GM18951 (cell line): ENCODE measurements around the gene NCF2.

ENCODE experiments used
- POLR2A ChIP-seq: IDR thresholded peaks from 4 replicates; pipeline ENCODE4 v1.6.1; 2011; ENCODE audit warnings: mild to moderate bottlenecking; ENCODE audit not compliant: insufficient read length, insufficient read depth; ENCODE audit errors: extremely low read depth
- in situ Hi-C: fragments of 300-500 bp; cut with MboI; formaldehyde crosslinking; loops from one replicate; pipeline ENCODE4 v1.12.0; 2022; ENCODE audit warnings: low sequenced_read_pairs, mixed read lengths, inconsistent platforms; ENCODE audit not compliant: unreplicated experiment

The NCF2 gene

DNA sequence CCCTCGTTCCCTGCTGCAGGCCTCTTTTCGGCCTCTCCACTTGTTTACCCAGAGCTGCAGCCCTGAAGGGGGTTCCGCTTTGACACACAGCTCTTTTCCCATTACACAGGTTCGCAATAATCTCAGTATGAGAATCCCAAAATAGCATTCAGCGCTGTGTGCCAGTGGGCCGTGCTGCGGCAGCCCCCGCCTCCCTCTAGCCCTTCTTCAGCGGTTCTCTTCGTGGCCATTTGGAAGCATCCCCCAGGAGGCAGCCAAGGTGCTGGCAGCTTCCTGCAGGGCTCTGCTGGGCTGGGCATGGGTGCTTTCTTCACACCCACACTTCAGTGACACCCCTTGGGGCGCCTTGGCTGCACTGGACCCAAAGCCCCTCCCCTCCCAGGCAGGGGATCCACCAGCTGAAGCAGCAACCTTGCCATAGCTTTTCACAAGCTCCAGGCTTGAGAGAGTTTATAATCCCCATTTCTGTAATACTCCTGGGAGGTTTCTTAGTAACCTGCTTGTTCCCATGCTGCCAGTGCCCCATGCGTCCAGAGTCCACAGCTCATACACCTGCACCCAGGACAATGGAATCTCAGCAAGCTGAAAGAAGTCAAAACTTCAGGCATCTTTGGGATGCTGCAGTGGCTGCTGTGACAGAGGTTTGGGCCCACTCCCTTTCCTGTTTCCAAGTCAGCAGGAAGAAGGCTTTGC, 8.1 kb downstream of the NCF2 start:
- in situ Hi-C loops, result no loop called here

GRCh38 chr1:183580281-183580682, 10.0 kb downstream of the NCF2 start:
- in situ Hi-C loops, result no loop called here
- no peak for TF ChIP-seq POLR2A

More for the DNA sequence above, 8.1 kb downstream of the NCF2 start:
- TF ChIP-seq POLR2A, result no peak

DNA sequence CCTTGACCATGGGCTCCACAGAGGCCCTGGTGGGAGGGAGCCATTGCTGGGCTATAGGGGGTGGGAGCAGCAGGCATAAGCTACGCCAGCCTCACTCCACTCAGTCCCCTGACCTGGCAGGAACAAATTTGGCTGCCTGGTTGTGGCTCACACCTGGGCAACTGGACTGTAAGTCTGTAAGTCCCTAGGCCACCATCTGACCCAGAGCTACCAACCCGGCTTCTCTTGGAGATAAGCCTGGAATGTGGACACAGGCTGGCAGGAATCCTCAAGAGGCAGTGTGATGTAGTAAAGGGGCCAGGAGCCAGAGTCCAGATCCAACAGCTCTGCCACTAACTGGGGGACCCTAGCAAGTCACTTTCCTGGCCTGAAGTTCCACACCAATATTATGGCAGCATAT, 11.4 kb downstream of the NCF2 start:
- no peak for TF ChIP-seq POLR2A
- in situ Hi-C loops, result no loop called here

GRCh38 chr1:183577897-183578465, 12.3 kb downstream of the NCF2 start:
- no peak for TF ChIP-seq POLR2A
- in situ Hi-C loops, result no loop called here

- no peak for TF ChIP-seq POLR2A
- in situ Hi-C loops, result no loop called here
Measured at GRCh38 chr1:183576537-183576936, 13.7 kb downstream of the NCF2 start.

DNA sequence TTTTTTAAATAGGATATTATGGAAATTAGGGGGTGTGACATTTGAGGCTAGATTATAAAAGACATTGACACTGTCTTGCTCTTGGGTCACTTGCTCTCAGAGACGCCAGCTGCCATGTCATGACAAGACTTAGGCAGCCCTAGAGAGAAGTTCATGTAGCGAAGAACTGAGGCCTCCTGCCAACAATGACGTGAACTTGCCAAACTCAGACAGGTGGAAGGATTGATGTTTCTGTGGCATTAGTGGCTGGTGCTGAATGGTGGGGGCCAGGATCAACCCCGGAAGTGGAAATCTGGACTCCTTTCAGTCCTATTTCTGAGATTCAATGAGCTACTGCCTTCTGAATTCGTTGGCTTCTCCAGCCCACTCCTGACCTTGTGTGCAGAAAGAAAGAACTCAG, 14.7 kb downstream of the NCF2 start:
- in situ Hi-C loops, result no loop called here
- no peak for TF ChIP-seq POLR2A

GRCh38 chr1:183572721-183573120, 17.5 kb downstream of the NCF2 start:
- TF ChIP-seq POLR2A, result no peak
- in situ Hi-C loops, result no loop called here

- in situ Hi-C loops, result no loop called here
Measured at GRCh38 chr1:183571678-183572268, 18.5 kb downstream of the NCF2 start.

DNA sequence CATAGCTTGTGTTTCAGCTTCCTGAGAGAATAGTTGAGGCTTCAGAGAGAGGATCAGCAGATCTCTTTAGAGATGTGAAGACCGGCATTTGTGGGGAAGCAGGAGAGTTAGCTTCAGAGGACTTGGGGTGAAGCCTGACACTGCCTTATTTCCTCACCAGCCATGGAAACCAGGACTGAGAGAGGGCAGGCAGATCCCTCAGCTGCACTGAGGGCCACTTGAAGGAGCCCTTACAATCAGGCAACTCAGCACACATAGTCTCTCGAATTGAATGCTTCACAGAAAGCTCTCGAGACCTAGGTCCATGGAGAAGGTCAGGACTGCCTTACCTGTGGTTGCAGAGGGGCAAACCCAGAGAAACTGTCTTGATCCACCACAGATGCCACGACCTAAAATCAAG, 19.8 kb downstream of the NCF2 start:
- in situ Hi-C loops, result no loop called here
- no peak for TF ChIP-seq POLR2A

More at GRCh38 chr1:183571678-183572268, 18.5 kb downstream of the NCF2 start:
- TF ChIP-seq POLR2A, result no peak

- TF ChIP-seq POLR2A, result no peak
Measured at GRCh38 chr1:183569801-183570200, 20.5 kb downstream of the NCF2 start.

DNA sequence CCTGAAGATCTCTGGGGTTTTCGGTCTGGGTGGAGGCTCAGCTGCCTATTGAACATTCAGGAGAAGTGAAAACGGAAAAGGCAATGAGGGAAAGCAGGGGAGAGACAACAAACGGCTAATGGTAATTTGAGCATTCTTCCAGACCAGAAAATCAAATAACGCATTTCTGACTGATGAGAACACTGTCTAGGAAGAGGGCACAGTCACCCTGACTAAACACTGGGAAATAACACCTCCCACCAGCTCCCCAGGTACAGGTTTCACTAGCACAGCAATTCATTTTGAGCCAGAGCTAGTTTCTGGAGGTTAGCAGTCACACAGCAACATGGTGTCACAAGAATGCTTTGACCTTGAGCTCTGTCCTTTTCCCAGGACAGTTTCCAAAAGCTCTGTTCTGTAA, 21.1 kb downstream of the NCF2 start:
- in situ Hi-C loops, result no loop called here
- no peak for TF ChIP-seq POLR2A

More at GRCh38 chr1:183569801-183570200, 20.5 kb downstream of the NCF2 start:
- in situ Hi-C loops, result no loop called here

DNA sequence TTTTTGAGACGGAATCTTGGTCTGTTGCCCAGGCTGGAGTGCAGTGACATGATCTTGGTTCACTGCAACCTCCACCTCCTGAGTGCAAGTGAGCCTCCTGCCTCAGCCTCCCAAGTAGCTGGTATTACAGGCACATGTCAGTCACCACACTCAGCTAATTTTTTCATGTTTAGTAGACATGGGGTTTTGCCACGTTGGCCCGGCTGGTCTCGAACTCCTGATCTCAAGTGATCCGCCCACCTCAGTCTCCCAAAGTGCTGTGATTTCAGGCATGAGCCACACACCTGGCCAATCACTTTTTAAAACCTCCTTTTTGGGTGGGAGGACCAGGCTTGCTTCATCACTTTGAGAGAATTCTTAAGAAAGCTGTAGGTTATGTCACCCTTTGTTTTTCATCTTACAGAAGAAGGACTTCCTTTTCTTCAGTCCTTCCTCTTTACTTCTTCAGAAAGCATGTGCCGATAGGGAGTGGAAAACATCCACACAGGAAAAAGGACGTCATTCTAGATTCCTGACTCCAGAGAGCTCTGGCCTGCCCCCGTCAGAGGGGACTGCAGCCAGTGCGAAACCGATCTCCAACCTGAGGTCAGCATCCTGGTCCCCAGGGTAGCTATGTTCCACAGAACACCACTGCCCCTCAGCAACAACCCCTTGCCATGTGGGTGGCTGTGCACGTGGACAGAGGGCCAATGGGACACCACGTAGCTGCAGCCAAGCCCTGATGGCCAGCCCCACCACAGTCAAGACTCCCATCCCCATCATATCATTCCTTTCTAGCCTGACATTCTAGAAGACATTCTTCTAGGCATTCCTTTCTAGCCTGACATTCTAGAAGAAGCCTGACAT, 21.9 kb downstream of the NCF2 start:
- no peak for TF ChIP-seq POLR2A
- in situ Hi-C loops, result no loop called here

- in situ Hi-C loops, result no loop called here
- no peak for TF ChIP-seq POLR2A
Measured at GRCh38 chr1:183567584-183567983, 22.7 kb downstream of the NCF2 start.
